ENCODE measurements around the gene SERPINA4. TPM values are rescaled to one million over a fixed set of nuclear protein-coding genes. Genes with fewer than 3 reads are reported as not detected.

The SERPINA4 gene
- total and polyA plus RNA-seq, 2 of the 8 experiments (the other 6 are each of a cell fraction or from before 2014, with no cell fraction given) = not detected

- DNase-seq (ENCODE audit: low read depth in 1 of 2, low spot score in 2 of 2) (no peak), FAIRE-seq (no peak)
- no peak overlapping the region for H2BK20ac ChIP-seq (ENCODE audit: low read length)
- H2BK5ac ChIP-seq (ENCODE audit: low read depth, low read length) = no peak overlapping the region
- H2AFZ ChIP-seq (ENCODE audit: low read length) = no peak overlapping the region
- H3K4me1 ChIP-seq (replicated peaks in 1 of 4; ENCODE audit: control insufficient read depth in 3 of 4, insufficient read depth in 4 of 4, low read length in 3 of 4) = no peaks in the 10 kb centered on the region
- ChIA-PET POLR2A (ENCODE audit: partially characterized antibody) (no interaction called here), CTCF (ENCODE audit: partially characterized antibody) (interaction anchor here (0.8 to 3.1 kb wide), 6 partner anchors 13 to 128 kb away, joined by 3 to 18 read pairs (median 3); partner anchors contain the start of gene SERPINA5)
- no peaks in the 10 kb centered on the region for H3K23me2 ChIP-seq (ENCODE audit: low read depth, low read length)
- H2BK15ac ChIP-seq (ENCODE audit: low read length) = no peak overlapping the region
- H4K20me1 ChIP-seq (replicated peaks in 1 of 2; ENCODE audit: control insufficient read depth in 1 of 2, insufficient read depth in 2 of 2, low read length in 2 of 2) = no peaks in the 10 kb centered on the region
- H3K4ac ChIP-seq (replicated peaks; ENCODE audit: insufficient read length, low read depth, low read length) = no peak overlapping the region
- no peaks in the 10 kb centered on the region for H3K36me3 ChIP-seq (ENCODE audit: control insufficient read depth in 2 of 4, insufficient read depth in 4 of 4, low read length in 3 of 4)
- H3K14ac ChIP-seq (ENCODE audit: insufficient read length) = no peak overlapping the region
- H3K4me2 ChIP-seq (ENCODE audit: insufficient read depth in 1 of 2, low read depth in 2 of 2, low read length in 2 of 2) = no peak overlapping the region
- no peaks in the 10 kb centered on the region for H3K79me2 ChIP-seq (ENCODE audit: control insufficient read depth in 1 of 2, insufficient read depth in 2 of 2, low read length in 2 of 2)
- 87% methylated on average over 5 of the region's 5 CpGs; no CpG with 5 or more reads in 1 of the 2 experiments for WGBS, 2 experiments (ENCODE audit: extremely low coverage in 1 of 2, insufficient coverage in 1 of 2, insufficient read length in 1 of 2, insufficient replicate concordance in 2 of 2, low coverage in 1 of 2, low lambda C conversion rate in 2 of 2, missing lambda C conversion rate in 1 of 2)
- no peak overlapping the region for H3K18ac ChIP-seq (ENCODE audit: extremely low read depth, low read length)
- no peak overlapping the region for H2BK120ac ChIP-seq (replicated peaks; ENCODE audit: low read depth, low read length)
- no peak for TF ChIP-seq SP4 (IDR thresholded peaks at IDR 0.05; ENCODE audit: low read length)
- no peak for TF ChIP-seq SUZ12 (IDR thresholded peaks at IDR 0.05; ENCODE audit: low read length)
- TF ChIP-seq CBX5 (IDR thresholded peaks at IDR 0.05; ENCODE audit: low read depth, low read length) = no peak
- TF ChIP-seq TCF12 (IDR thresholded peaks at IDR 0.05; ENCODE audit: low read depth, low read length) = no peak
- TF ChIP-seq CTBP2 (IDR thresholded peaks at IDR 0.05; ENCODE audit: borderline replicate concordance, insufficient read depth, insufficient read length, low read length) = no peak
- no peak for TF ChIP-seq ATF3 (IDR thresholded peaks at IDR 0.05; ENCODE audit: insufficient read depth, low read depth, low read length)
- TF ChIP-seq TBP (IDR thresholded peaks at IDR 0.05; ENCODE audit: low read depth, low read length) = no peak
- TF ChIP-seq SP2 (IDR thresholded peaks at IDR 0.05; ENCODE audit: low read length) = no peak
- TF ChIP-seq FOSL1 (IDR thresholded peaks at IDR 0.05; ENCODE audit: insufficient read depth, low read depth, low read length) = no peak
- TF ChIP-seq RFX5 (IDR thresholded peaks at IDR 0.05; ENCODE audit: borderline replicate concordance, low read depth, low read length) = no peak
- no peak for TF ChIP-seq ATF2 (IDR thresholded peaks at IDR 0.05; ENCODE audit: low read length)
- TF ChIP-seq POU5F1 (IDR thresholded peaks at IDR 0.05; ENCODE audit: low read depth, low read length) = no peak
- no peak overlapping the region for H3K56ac ChIP-seq (replicated peaks; ENCODE audit: insufficient read length, low read depth, low read length)
- H3K4me3 ChIP-seq (ENCODE audit: extremely low read depth in 1 of 4, insufficient read depth in 2 of 4, low read depth in 3 of 4, low read length in 4 of 4) = no peak overlapping the region
- H3K23ac ChIP-seq (ENCODE audit: insufficient read length) = no peak overlapping the region
- no peaks in the 10 kb centered on the region for H3K27me3 ChIP-seq (replicated peaks in 1 of 4; ENCODE audit: control insufficient read depth in 3 of 4, extremely low read depth in 1 of 4, insufficient read depth in 3 of 4, low read length in 3 of 4)
- H3K9ac ChIP-seq (replicated peaks in 1 of 4; ENCODE audit: extremely low read depth in 1 of 4, low read depth in 3 of 4, low read length in 3 of 4) = no peak overlapping the region
- no peak overlapping the region for H4K8ac ChIP-seq (ENCODE audit: extremely low read depth, insufficient read depth, low read length)
- no peaks in the 10 kb centered on the region for H3K79me1 ChIP-seq (ENCODE audit: low read depth, low read length)
- no peak overlapping the region for H4K5ac ChIP-seq (ENCODE audit: insufficient read length, low read depth, low read length)
- no peak overlapping the region for H3K27ac ChIP-seq (ENCODE audit: low read depth, low read length)
- no peak overlapping the region for H2AK5ac ChIP-seq (ENCODE audit: low read depth, low read length)
- H2BK12ac ChIP-seq (ENCODE audit: low read depth, low read length) = no peak overlapping the region
- H3K9me3 ChIP-seq (ENCODE audit: insufficient read depth in 2 of 2, low read depth in 1 of 2, low read length in 1 of 2) = no peaks in the 10 kb centered on the region
- no peak overlapping the region for H4K91ac ChIP-seq (replicated peaks; ENCODE audit: insufficient read length, low read length)
Measured at GRCh38 chr14:94562022-94562421, 780 bp downstream of the SERPINA4 start.

Measured in H1 (cell line).